GM19025 (cell line): ENCODE measurements around the gene ISYNA1.

ENCODE experiments used
- ATAC-seq: cut with Tn5 transposase; IDR thresholded peaks from one replicate; pipeline ENCODE4 v1.9.1; 2021; ENCODE audit warnings: mild to moderate bottlenecking, low read depth, moderate library complexity; ENCODE audit not compliant: unreplicated experiment

Gene ISYNA1

DNA sequence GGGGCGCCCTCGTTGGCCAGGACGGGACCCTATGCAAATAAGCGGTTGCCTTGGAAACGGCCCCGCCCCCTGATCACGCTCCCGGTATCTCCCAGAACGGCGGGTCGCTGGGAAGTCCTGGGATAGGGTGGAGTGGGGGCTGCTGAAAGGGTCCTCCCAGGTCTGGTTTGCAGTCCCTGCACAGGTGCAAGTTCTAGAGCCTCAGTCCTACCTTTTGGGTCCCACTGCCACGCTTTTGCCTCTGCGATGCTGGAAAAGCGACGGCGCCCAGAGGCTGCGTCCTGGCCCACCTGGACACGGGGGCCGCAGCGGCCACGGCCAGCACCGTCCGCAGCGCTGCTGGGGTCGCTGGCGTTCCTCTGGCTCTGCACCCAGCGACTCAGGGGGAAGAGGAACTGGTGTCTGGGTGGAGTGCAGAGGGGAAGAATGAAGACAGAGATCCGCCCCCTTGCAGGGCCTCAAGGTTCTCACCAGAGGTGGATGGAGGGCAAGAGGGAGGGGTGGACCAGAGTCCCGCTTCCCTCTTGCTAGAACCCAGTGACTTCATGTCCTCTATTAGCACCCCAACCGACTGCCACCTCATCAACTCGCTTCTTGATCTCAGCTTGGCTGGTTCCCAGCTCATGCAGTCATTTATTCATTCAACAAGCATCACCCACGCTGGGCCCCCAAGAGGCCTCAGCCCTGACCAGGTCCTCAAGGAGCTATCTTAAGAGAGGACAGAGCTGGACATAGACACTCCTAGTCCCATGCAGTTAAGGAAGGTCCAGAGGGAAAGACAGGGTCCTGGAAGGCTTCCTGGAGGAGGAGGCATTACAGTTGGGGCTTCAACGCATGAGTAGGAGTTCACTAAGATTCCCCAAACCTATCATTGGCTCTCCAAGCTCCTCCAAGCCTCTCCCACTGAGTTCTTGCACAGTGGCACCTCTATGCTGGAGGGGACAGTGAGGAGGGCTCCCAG, 40.4 kb downstream of the ISYNA1 start, which contains the start of gene LRRC25:
Gene LRRC25 (minus strand): TSS at position 381 of the 961 bp plus-strand sequence. CDS start 659 bp downstream, outside the sequence.
- ATAC-seq, result no peak

DNA sequence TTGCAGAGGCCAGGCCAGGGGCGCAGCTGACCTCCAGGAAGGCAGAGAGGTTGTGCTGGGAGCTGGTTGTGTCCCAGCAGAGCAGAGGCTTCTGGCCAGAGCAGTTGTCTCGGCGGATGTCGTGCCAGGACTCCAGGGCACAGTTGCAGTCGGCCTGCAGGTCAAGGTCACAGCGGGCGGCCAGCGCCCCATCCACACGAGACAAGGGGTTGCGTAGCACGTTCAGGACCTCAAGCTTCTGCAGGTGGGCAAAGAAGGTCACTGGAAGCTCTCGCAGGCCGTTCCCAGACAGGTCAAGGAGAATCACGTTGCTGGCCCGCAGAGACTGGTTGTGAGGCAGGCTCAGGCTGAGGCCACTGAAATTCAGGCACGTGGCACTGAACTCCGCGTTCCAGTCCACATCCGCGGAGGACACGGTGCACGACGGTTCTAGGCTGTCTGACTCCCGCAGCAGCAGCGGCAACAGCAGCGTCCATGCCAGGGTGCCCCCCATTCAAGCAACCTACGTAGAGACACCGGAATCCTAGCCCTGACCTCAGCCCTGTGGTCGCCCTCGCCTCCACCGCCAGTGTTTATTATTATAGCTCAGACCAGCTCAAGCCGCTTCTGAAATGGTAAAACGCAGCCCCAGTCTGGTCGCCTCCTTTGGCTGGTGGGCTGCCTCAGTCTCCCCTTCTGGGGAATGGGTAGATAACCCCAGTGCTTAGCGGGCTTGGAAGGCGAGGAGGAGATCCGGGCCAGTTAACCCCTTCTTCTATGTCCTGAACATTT, 41.3 kb downstream of the ISYNA1 start:
- no peak for ATAC-seq

DNA sequence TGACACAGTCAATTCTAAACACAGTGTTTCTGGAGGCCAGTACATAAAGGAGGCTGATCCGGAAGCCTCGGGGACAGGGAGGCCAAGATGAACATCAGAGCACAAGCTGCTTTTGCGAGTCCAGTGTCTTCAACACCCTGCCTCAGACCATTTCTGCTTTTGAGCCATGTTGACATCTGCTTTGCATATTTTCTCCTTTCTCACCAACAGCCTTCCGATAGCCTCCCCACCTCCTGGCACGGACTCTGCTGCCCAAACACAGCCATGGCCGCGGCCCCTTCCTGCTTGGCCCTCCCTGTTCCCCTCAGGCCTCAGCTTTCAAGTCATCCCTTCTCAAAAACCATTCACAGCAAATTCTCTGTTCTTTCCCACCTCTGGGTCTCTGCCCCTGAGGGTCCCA, 44.1 kb downstream of the ISYNA1 start:
- no peak for ATAC-seq

DNA sequence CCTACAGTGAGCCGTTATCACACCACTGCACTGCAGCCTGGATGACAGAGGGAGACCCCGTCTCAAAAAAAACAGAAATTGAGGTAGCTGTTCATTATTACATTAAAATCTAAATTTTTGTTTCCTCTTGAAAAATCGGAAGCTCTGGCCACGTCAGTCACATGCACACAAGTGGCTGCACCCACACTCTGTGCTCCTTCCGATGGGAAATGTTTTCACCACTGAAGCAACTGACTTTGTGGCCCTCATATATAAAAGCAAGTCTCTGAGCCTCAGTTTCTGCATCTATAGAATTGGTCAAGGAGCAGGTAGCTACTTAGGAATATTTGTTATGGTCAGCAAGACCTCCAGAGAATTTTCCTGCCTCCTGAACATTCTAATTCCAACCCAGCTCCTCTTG, 45.0 kb downstream of the ISYNA1 start:
- ATAC-seq, result no peak

DNA sequence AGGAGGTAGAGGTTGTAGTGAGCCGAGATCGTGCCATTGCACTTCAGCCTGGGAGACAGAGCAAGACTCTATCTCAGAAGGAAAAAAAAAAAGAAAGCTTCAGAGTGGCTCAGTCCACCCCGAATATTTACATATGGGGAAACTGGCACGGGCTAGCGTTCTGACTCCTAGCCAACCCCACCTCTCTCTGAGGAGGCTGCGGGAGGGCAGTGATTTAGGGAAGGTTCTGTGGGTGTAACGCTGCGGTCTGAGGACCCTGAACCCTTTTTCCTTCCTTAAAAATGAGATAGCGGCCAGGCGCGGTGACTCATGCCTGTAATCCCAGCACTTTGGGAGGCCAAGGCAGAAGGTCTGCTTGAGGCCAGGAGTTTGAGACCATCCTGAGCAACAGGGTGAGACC, 45.5 kb downstream of the ISYNA1 start:
- no peak for ATAC-seq

DNA sequence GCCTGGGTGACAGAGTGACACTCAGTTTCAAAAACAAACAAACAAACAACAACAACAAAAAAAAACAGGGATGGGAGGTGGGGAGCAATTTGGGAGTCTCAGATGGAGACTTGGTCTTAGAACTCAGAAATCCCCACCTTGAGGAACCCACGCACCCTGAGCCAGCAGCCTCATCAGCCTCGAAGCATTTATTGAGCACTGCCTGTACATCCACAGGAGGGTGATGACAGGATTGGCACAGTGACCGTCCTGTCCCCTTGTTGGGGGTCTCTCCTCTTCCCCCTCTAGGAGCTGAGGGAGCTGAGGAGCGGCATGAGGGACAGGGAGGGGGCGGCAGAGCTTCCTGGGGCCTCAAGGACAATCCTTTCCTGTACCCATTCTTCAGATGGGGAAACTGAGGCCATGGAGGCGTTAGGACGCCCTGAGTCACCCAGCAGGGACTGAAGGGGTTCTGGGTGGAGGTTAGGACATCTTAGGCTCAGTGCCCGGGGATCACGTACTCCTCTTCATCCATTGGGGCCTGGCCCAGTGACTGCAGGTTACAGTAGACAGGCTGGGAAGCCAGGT, 46.3 kb downstream of the ISYNA1 start:
- no peak for ATAC-seq

DNA sequence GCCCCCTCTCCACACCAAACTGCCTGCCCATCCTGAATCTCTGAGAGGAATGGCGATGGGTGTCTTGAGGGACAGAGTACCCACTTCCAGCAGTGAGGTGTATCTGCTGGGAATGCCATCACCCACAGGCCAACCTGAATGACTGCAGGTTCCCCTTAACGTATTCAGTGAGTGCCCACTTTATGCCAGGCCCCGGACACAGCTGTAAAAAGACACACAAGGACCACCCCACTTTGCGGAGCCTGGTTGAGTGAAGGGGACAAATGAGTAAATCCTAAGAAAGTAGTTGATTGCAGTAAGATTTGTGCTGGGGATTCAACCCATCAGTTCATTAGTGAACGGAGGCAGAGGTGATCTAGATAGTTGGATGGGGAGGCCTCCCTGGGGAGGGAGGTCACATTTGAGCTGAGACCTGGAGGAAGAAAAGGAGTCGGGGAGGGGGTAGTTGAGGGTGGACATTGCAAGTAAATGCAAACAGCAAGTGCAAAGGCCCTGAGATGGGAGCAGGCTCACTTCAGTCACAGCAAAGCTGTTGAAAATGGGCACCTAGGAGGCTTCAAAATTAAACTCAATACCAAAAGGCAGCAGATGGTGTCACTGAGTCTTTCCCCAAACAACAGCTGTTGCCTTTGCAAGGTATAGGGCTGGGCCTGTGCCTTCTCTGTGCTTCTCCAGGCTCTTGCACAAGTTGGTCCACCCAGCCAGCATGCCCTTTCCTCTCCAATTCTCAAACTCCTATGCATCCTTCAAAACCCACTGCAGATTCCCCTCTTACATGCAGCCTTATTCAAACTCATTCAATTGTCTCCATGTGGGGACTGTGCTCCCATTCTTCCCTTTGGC, 47.6 kb downstream of the ISYNA1 start:
- no peak for ATAC-seq

DNA sequence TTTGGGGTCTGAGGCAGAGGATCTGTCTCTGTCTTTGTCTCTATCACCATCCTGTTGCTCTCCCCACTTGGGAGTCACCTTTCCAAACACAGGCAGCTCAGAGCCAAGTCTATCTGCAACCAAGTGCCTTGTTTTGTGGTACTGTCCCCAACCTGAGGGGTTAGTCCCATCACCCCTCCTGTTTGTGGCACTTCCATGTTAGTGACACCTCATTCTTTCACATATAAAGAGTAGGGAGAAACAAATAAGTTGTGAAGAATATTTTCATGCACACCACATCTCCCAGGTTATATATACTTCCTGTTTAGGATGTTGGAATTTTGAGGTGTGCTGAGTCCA, 48.2 kb downstream of the ISYNA1 start:
- ATAC-seq, result no peak

DNA sequence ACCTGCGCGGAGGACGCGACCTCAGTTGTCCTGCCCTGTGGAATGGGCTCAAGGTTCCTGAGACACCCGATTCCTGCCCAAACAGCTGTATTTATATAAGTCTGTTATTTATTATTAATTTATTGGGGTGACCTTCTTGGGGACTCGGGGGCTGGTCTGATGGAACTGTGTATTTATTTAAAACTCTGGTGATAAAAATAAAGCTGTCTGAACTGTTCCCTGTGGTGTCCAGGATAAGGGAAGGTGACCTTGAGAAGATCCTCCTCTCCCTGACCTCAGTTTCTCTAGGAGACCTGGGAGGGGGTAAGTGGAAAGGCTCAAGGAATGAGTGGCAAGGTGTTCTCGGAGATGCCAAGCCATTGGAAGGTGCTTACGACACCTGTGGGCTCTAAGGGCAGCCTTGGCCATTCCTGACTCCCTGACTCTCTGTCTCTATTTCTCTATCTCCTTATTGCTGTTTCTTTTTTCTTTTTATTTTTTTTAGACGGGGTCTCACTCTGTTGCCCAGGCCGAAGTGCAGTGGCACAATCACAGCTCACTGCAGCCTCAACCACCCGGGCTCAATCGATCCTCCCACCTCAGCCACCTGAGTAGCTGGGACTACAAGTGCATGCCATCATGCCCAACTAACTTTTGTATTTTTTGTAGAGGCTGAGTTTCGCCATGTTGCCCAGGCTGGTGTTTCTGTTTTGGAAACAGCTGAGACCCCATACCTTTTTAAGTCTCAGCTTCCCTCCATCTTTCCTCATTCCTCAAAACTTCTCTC, 48.8 kb downstream of the ISYNA1 start:
- ATAC-seq, result no peak

DNA sequence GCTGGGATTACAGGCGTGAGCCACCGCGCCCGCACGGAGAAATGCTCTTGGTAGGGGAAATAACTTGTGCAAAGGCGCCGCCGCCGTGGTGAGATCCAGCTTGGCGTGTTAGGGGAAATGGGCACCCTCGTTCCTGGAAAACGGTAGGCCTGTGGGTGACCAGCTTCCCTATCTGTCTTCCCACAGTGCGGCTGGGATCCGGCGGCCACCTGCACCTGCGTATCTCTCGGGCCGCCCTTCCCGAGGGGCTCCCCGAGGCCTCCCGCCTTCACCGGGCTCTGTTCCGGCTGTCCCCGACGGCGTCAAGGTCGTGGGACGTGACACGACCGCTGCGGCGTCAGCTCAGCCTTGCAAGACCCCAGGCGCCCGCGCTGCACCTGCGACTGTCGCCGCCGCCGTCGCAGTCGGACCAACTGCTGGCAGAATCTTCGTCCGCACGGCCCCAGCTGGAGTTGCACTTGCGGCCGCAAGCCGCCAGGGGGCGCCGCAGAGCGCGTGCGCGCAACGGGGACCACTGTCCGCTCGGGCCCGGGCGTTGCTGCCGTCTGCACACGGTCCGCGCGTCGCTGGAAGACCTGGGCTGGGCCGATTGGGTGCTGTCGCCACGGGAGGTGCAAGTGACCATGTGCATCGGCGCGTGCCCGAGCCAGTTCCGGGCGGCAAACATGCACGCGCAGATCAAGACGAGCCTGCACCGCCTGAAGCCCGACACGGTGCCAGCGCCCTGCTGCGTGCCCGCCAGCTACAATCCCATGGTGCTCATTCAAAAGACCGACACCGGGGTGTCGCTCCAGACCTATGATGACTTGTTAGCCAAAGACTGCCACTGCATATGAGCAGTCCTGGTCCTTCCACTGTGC, 49.6 kb downstream of the ISYNA1 start:
- ATAC-seq, result peak; percentile 70

DNA sequence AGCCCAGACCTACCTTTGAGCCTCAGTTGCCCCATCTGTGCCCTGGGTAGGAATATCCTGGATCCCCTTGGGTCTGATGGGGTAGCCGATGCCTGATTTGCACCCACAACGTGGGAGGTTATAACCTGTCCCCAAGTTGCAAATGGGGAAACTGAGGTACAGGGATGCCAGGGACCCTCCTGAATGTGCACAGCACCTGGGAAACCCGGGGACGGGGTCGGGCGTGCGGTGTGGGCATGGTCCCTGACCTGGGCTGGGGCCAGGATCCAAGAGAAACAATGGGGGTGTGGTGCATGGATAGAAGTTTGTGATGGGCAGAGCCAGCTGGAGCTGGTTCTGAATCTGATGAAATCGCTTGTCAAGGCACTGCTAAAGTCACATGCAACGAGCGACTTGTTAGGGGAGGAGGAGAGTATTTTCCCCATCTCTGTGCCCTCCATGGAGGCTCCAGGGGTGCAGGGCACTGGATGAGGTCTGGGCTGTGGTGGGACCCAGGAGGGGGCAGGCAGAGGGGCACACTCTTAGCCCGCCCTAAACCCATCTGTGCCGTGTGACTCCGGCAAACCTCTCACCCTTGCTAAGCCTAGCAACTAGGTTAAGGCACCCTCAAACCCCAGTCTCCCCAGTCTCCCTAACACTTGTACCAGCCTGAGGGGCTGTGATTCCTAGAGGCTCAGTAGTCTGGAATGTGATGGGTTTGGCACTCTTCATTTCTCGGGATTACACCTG, 51.2 kb downstream of the ISYNA1 start:
- no peak for ATAC-seq

DNA sequence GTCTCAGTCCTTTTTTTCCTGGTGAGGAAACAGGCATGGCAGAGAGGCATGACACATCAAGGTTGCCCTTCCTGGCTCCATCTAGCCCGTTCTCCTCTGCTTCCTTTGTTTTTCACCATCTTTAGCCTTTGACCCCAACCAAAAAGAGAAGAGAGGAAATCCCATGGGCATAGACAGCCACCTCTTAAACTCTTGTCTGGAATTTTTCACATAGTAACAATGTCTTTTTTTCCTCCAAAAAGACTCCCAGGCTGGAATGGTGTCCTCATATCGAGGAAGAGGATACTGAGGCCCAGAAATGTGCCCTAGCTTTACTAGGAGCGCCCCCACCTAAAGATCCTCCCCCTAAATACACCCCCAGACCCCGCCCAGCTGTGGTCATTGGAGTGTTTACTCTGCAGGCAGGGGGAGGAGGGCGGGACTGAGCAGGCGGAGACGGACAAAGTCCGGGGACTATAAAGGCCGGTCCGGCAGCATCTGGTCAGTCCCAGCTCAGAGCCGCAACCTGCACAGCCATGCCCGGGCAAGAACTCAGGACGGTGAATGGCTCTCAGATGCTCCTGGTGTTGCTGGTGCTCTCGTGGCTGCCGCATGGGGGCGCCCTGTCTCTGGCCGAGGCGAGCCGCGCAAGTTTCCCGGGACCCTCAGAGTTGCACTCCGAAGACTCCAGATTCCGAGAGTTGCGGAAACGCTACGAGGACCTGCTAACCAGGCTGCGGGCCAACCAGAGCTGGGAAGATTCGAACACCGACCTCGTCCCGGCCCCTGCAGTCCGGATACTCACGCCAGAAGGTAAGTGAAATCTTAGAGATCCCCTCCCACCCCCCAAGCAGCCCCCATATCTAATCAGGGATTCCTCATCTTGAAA, 52.0 kb downstream of the ISYNA1 start, which contains the start of gene GDF15:
Gene GDF15 (plus strand): TSS at position 484 of the 868 bp plus-strand sequence. CDS start 32 bp downstream, at position 516.
- no peak for ATAC-seq

DNA sequence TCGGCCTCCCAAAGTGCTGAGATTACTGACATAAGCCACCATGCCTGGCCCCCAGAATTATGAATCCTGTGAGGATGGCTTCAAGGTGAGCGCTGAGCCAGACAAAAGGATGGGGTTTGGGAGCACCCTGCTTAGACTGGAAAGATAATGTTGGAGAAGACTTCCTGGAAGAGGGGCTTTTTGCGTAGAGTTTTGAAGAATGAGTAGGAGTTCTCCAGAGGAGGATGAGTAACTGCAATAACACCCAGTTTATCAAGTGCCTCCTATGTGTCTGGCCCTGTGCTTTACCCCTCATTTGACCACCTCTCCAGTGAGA, 52.6 kb downstream of the ISYNA1 start:
- ATAC-seq, result no peak

DNA sequence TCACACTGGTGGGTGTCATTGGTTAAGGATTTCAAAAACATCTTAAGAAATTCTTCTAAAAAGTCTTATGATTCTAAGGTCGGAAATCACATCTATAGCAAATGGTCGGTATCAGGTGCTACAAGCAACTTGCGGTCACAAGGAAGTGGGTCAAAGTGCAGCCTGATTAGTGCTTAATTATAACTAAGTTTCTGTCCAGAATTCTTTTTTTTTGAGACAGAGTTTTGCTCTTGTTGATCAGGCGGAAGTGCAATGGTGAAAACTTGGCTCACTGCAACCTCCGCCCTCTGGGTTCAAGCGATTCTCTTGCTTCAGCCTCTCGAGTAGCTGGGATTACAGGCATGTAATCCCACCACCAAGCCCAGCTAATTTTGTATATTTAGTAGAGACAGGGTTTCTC, 53.2 kb downstream of the ISYNA1 start:
- no peak for ATAC-seq
